ENCODE data around the gene S100A1.

GRCh38 chr1:153583976-153584375 is 44.3 kb upstream of the S100A1 start:
- TF ChIP-seq, protein P1, sequence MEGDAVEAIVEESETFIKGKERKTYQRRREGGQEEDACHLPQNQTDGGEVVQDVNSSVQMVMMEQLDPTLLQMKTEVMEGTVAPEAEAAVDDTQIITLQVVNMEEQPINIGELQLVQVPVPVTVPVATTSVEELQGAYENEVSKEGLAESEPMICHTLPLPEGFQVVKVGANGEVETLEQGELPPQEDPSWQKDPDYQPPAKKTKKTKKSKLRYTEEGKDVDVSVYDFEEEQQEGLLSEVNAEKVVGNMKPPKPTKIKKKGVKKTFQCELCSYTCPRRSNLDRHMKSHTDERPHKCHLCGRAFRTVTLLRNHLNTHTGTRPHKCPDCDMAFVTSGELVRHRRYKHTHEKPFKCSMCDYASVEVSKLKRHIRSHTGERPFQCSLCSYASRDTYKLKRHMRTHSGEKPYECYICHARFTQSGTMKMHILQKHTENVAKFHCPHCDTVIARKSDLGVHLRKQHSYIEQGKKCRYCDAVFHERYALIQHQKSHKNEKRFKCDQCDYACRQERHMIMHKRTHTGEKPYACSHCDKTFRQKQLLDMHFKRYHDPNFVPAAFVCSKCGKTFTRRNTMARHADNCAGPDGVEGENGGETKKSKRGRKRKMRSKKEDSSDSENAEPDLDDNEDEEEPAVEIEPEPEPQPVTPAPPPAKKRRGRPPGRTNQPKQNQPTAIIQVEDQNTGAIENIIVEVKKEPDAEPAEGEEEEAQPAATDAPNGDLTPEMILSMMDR (IDR thresholded peaks at IDR 0.05; ENCODE audit: low read depth, low read length, poor library complexity, severe bottlenecking): no peak
- TF ChIP-seq EZH2phosphoT487 (IDR thresholded peaks at IDR 0.05; ENCODE audit: borderline replicate concordance, low read length): no peak
